ENCODE measurements around the gene GPR85. TPM values are rescaled to one million over a fixed set of nuclear protein-coding genes. Genes with fewer than 3 reads are reported as not detected.

GPR85 gene
- total and polyA plus RNA-seq, 10 of the 15 experiments (the other 5 are each of a cell fraction or from before 2014, with no cell fraction given): 0.05 to 0.38 TPM; not detected in 8

DNA sequence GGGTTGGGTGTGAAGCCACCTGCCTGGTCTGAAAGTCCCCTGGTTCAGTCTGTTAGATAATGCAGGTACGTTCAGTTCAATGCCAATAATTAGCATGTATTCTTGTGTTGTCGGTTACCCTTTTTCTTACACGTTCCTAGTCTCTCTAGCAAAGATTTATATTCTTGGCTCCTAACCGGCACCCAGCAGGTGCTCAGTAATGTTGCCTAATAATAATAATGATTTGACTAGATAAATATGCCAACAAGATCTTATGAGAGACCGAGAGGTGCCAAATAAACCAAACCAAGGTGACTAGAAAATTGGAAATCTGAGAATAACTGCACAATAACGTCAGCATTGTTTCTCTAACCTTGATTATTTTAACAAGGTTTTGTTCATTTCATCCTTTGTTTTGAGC is 32.8 kb upstream of the GPR85 start:
- H3K4me3 ChIP-seq: no peak overlapping the region
- WGBS (ENCODE audit: insufficient coverage, insufficient replicate concordance, low lambda C conversion rate, missing lambda C conversion rate): 82% methylated on average over 6 of the region's 6 CpGs
- BruUV-seq (replicated peaks): no TSS peak
- ChIA-PET CTCF (interaction anchor here (0.9 to 1.7 kb wide), 2 partner anchors 25 to 40 kb away, joined by 3 to 6 read pairs; no protein-coding TSS in a partner anchor), RAD21 (ENCODE audit: unreplicated experiment) (no interaction called here), SMC1A (ENCODE audit: uncharacterized antibody, unreplicated experiment) (interaction anchor here (0.8 to 1.4 kb wide), 4 partner anchors 11 to 185 kb away, joined by 3 to 5 read pairs (median 4); no protein-coding TSS in a partner anchor), POLR2A (interaction anchor here (1.2 kb wide), 1 partner anchor 180 kb away, joined by 4 read pairs; a partner anchor contains a TSS)
- DNase-seq (ENCODE audit: low read depth, low spot score) (no peak), FAIRE-seq (no peak), ATAC-seq (no peak)
- H3K36me3 ChIP-seq (ENCODE audit: control insufficient read depth in 2 of 2, insufficient read depth in 2 of 2, low read length in 1 of 2): no peaks in the 10 kb centered on the region
- H3K4me1 ChIP-seq (ENCODE audit: control insufficient read depth, insufficient read depth, low read length): no peaks in the 10 kb centered on the region
- intact Hi-C loops (cut with micrococcal nuclease; ENCODE audit: unreplicated experiment): loop anchor here (10.0 kb wide), 2 partner anchors 185 to 665 kb away; partner anchors contain the start of gene IFRD1
- peaks cover 3% of the 10 kb centered on the region for H3K79me2 ChIP-seq (ENCODE audit: control insufficient read depth, insufficient read depth, low read length)
- H4K20me1 ChIP-seq (ENCODE audit: control insufficient read depth, insufficient read depth): no peaks in the 10 kb centered on the region
- no peak for TF ChIP-seq ATF7 (IDR thresholded peaks at IDR 0.05; ENCODE audit: low read depth)
- H3K9me3 ChIP-seq (replicated peaks; ENCODE audit: control insufficient read depth, insufficient read depth, low read length): no peaks in the 10 kb centered on the region
- in situ Hi-C loops (cut with MboI): no loop called here
- H3K27me3 ChIP-seq (replicated peaks in 1 of 2; ENCODE audit: control insufficient read depth in 2 of 2, insufficient read depth in 2 of 2, low read length in 1 of 2): no peaks in the 10 kb centered on the region
- H2AFZ ChIP-seq (ENCODE audit: control insufficient read depth, low read depth, low read length): no peak overlapping the region; the same call in 1 of the 2 replicates
- H3K9ac ChIP-seq (ENCODE audit: control insufficient read depth, insufficient read depth, low read length): no peak overlapping the region
- no peak overlapping the region for H3K27ac ChIP-seq (ENCODE audit: control insufficient read depth, insufficient read depth)
- H3K4me2 ChIP-seq (ENCODE audit: control insufficient read depth, insufficient read depth): no peak overlapping the region

DNA sequence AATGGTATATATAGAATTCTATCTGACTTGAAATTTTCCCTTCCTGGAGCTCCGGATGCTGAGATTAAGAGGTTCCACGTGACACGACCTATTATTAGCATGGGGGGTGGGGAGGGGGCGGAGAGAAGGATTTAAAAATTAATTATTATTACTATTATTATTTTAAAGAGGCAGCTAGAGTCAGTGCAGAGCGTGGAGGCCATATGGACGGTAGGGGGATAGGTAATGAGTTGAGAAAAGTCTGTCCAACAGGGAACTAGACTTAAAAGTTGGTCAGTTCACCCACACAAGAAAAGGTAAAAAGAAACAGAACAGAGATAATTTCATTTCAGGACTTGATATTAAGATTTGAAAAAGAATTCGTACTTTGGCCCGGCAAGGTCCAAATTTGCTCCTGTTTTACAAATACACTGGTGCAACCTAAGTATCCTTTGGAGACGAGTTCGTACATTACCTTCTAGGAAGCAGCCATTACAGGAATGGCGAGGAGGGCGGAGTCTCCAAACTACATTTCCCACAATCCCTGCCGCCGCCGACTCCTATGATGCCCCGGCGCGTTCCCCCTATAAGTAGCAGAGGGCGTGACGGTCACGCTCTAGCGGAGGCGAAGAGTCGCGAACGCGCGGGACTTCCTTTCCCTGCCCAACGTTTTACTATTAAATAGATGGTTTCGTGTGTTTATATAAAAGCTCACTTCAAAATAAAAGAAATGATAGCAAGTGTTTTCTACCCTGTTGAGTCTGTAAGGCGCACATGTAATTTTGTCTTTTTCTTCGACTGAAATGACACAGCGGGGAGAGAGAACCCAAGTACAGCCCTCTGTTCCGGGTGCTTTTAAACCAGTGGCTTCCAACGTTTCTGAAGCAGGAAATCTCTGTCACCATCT is 31.7 kb upstream of the GPR85 start, which contains the start of gene SMIM30:
Gene SMIM30 (minus strand): TSS at position 481 of the 886 bp plus-strand sequence. CDS start 976 bp downstream, outside the sequence.
- DNase-seq (ENCODE audit: low read depth, low spot score): peak; percentile 61
- Histone ChIP-seq H3K36me3 (ENCODE audit: control insufficient read depth in 2 of 2, insufficient read depth in 2 of 2, low read length in 1 of 2) (no peaks in the 10 kb centered on the region), H3K9me3 (replicated peaks; ENCODE audit: control insufficient read depth, insufficient read depth, low read length) (no peaks in the 10 kb centered on the region), H3K4me1 (ENCODE audit: control insufficient read depth, insufficient read depth, low read length) (peaks cover 3% of the 10 kb centered on the region; the same call in 1 of the 2 replicates), H2AFZ (ENCODE audit: control insufficient read depth, low read depth, low read length) (peak within 1 kb of the TSS; percentile 75), H4K20me1 (ENCODE audit: control insufficient read depth, insufficient read depth) (no peaks in the 10 kb centered on the region), H3K4me2 (ENCODE audit: control insufficient read depth, insufficient read depth) (peak within 1 kb of the TSS; percentile 78), H3K27me3 (replicated peaks in 1 of 2; ENCODE audit: control insufficient read depth in 2 of 2, insufficient read depth in 2 of 2, low read length in 1 of 2) (no peaks in the 10 kb centered on the region), H3K79me2 (ENCODE audit: control insufficient read depth, insufficient read depth, low read length) (peaks cover 3% of the 10 kb centered on the region), H3K4me3 (peak within 1 kb of the TSS; percentile 79), H3K9ac (ENCODE audit: control insufficient read depth, insufficient read depth, low read length) (peak within 1 kb of the TSS; percentile 43), H3K27ac (ENCODE audit: control insufficient read depth, insufficient read depth) (peak within 1 kb of the TSS; percentile 55)
- POLR2A ChIA-PET: interaction anchor here (0.6 to 0.7 kb wide), 3 partner anchors 9 to 846 kb away, joined by 5 to 9 read pairs (median 6); no protein-coding TSS in a partner anchor
- TSS peak; percentile 87 for BruUV-seq (replicated peaks)
- peak; percentile 99 for ATAC-seq
- SMC1A ChIA-PET (ENCODE audit: uncharacterized antibody, unreplicated experiment): no interaction called here
- FAIRE-seq: peak; percentile 97
- intact Hi-C loops (cut with micrococcal nuclease; ENCODE audit: unreplicated experiment) (loop anchor here (10.0 kb wide), 2 partner anchors 184 to 664 kb away; partner anchors contain the start of gene IFRD1), in situ Hi-C loops (cut with MboI) (no loop called here)
- CTCF ChIA-PET: no interaction called here
- RAD21 ChIA-PET (ENCODE audit: unreplicated experiment): interaction anchor here (0.6 kb wide), 2 partner anchors 25 to 47 kb away, joined by 3 read pairs; no protein-coding TSS in a partner anchor
- 1% methylated on average over 35 of the region's 35 CpGs for WGBS (ENCODE audit: insufficient coverage, insufficient replicate concordance, low lambda C conversion rate, missing lambda C conversion rate)
- TF ChIP-seq POLR2A (IDR thresholded peaks at IDR 0.05; ENCODE audit: low read depth, low read length) (peak; percentile 73), HCFC1 (IDR thresholded peaks at IDR 0.05; ENCODE audit: low read length) (peak; percentile 92), BHLHE40 (IDR thresholded peaks at IDR 0.05; ENCODE audit: borderline replicate concordance in 1 of 2, low read depth in 2 of 2, low read length in 1 of 2) (peak; percentile 39 to 58; a peak in 1 of 4 replicates), ETV6 (conservative IDR thresholded peaks at IDR 0.05 in 1 of 2, IDR thresholded peaks at IDR 0.05 in 1 of 2; ENCODE audit: borderline replicate concordance in 1 of 2, low read depth in 1 of 2) (no peak), BACH1 (IDR thresholded peaks at IDR 0.05; ENCODE audit: borderline replicate concordance) (peak; percentile 76), ZZZ3 (IDR thresholded peaks at IDR 0.05; ENCODE audit: control insufficient read depth, insufficient read length, low read depth) (no peak), YBX1 (IDR thresholded peaks at IDR 0.05) (no peak), PAX5 (IDR thresholded peaks at IDR 0.05; ENCODE audit: borderline replicate concordance, low read depth, low read length) (peak; percentile 99), RAD51 (IDR thresholded peaks at IDR 0.05) (peak; percentile 84), DPF2 (IDR thresholded peaks at IDR 0.05) (no peak), FOS (IDR thresholded peaks at IDR 0.05; ENCODE audit: borderline replicate concordance, extremely low read depth, insufficient read length) (no peak), MXI1 (IDR thresholded peaks at IDR 0.05; ENCODE audit: low read depth, low read length) (peak; percentile 67), MEF2B (IDR thresholded peaks at IDR 0.05; ENCODE audit: partially characterized antibody, poor library complexity, severe bottlenecking) (peak; percentile 69), CBFB (IDR thresholded peaks at IDR 0.05; ENCODE audit: low read depth) (0 out of 2 replicates have a peak, but pooled peaks have one; percentile 24), TAF1 (IDR thresholded peaks at IDR 0.05; ENCODE audit: borderline replicate concordance, low read depth, low read length) (peak; percentile 89), RELA (IDR thresholded peaks at IDR 0.05; ENCODE audit: borderline replicate concordance, partially characterized antibody) (no peak), TARDBP (IDR thresholded peaks at IDR 0.05; ENCODE audit: borderline replicate concordance) (peak; percentile 62; the same call in 1 of the 2 replicates)
